ENCODE data around the gene PRRG3.
"Not testable (repeated sequence)": the region's sequence is repeated elsewhere in the genome, so short reads cannot be mapped to it uniquely, and the experiment has no call there.

PRRG3 gene

GRCh38 chrX:151694661-151695582, at the start of gene PRRG3:
Gene PRRG3, plus strand, starts transcription at chrX:151695458. Its CDS starts 3,357 bp downstream, at chrX:151698815.
- DNase-seq (ENCODE audit: low read depth), result no peak

GRCh38 chrX:151675121-151675746, 20.0 kb upstream of the PRRG3 start:
- no peak for DNase-seq (ENCODE audit: low read depth)

- no peak for DNase-seq (ENCODE audit: low read depth)
Observed at GRCh38 chrX:151676196-151676595, 19.1 kb upstream of the PRRG3 start.

- DNase-seq (ENCODE audit: low read depth), result no peak
Observed at GRCh38 chrX:151679798-151680402, 15.4 kb upstream of the PRRG3 start.

GRCh38 chrX:151680805-151681204, 14.5 kb upstream of the PRRG3 start:
- DNase-seq (ENCODE audit: low read depth), result peak; percentile 15

- no peak for DNase-seq (ENCODE audit: low read depth)
Observed at GRCh38 chrX:151687635-151688034, 7.6 kb upstream of the PRRG3 start.

- no peak for DNase-seq (ENCODE audit: low read depth)
Observed at GRCh38 chrX:151688695-151689094, 6.6 kb upstream of the PRRG3 start.

GRCh38 chrX:151692825-151693224, 2.4 kb upstream of the PRRG3 start:
- no peak for DNase-seq (ENCODE audit: low read depth)

GRCh38 chrX:151694121-151694520, 1.1 kb upstream of the PRRG3 start:
- DNase-seq (ENCODE audit: low read depth), result no peak

- DNase-seq (ENCODE audit: low read depth), result no peak
Observed at GRCh38 chrX:151695583-151696340, 504 bp downstream of the PRRG3 start.

- not testable (repeated sequence) for DNase-seq (ENCODE audit: low read depth)
Observed at GRCh38 chrX:151697082-151697481, 1.8 kb downstream of the PRRG3 start.

GRCh38 chrX:151697522-151697921, 2.3 kb downstream of the PRRG3 start:
- no peak for DNase-seq (ENCODE audit: low read depth)

- no peak for DNase-seq (ENCODE audit: low read depth)
Observed at GRCh38 chrX:151698485-151698884, 3.2 kb downstream of the PRRG3 start.

- DNase-seq (ENCODE audit: low read depth), result no peak
Observed at GRCh38 chrX:151699746-151700145, 4.5 kb downstream of the PRRG3 start.

GRCh38 chrX:151700581-151700980, 5.3 kb downstream of the PRRG3 start:
- no peak for DNase-seq (ENCODE audit: low read depth)

GRCh38 chrX:151701071-151701470, 5.8 kb downstream of the PRRG3 start:
- DNase-seq (ENCODE audit: low read depth), result no peak

- no peak for DNase-seq (ENCODE audit: low read depth)
Observed at GRCh38 chrX:151701531-151701930, 6.3 kb downstream of the PRRG3 start.

GRCh38 chrX:151702026-151702714, 6.9 kb downstream of the PRRG3 start:
- DNase-seq (ENCODE audit: low read depth), result no peak

GRCh38 chrX:151702741-151703340, 7.6 kb downstream of the PRRG3 start:
- DNase-seq (ENCODE audit: low read depth), result no peak

GRCh38 chrX:151703487-151703886, 8.2 kb downstream of the PRRG3 start:
- DNase-seq (ENCODE audit: low read depth), result no peak

GRCh38 chrX:151704041-151704663, 8.9 kb downstream of the PRRG3 start:
- DNase-seq (ENCODE audit: low read depth), result no peak

Data from HS-27A (cell line).